Measurements from ENCODE around the gene DDX31.

The DDX31 gene

GRCh38 chr9:132596200-132596599, 73.6 kb downstream of the DDX31 start:
- DNase-seq (ENCODE audit: low read depth in 2 of 2) = no peak

GRCh38 chr9:132595319-132595718, 74.5 kb downstream of the DDX31 start:
- DNase-seq (ENCODE audit: low read depth in 2 of 2) = no peak

- DNase-seq (ENCODE audit: low read depth in 2 of 2) = no peak
Observed at GRCh38 chr9:132594412-132594811, 75.4 kb downstream of the DDX31 start.

- DNase-seq (ENCODE audit: low read depth in 2 of 2) = no peak
Observed at GRCh38 chr9:132592451-132592850, 77.3 kb downstream of the DDX31 start.

- no peak for DNase-seq (ENCODE audit: low read depth in 2 of 2)
Observed at GRCh38 chr9:132591751-132592314, 78.0 kb downstream of the DDX31 start.

- no peak for DNase-seq (ENCODE audit: low read depth in 2 of 2)
Observed at GRCh38 chr9:132591244-132591643, 78.5 kb downstream of the DDX31 start.

- DNase-seq (ENCODE audit: low read depth in 2 of 2) = no peak
Observed at GRCh38 chr9:132590318-132591182, 79.2 kb downstream of the DDX31 start.

GRCh38 chr9:132590037-132590317, 79.8 kb downstream of the DDX31 start:
- DNase-seq (ENCODE audit: low read depth in 2 of 2) = no peak

- DNase-seq (ENCODE audit: low read depth in 2 of 2) = no peak
Observed at GRCh38 chr9:132589148-132590036, 80.4 kb downstream of the DDX31 start.

GRCh38 chr9:132588501-132589147, 81.2 kb downstream of the DDX31 start:
- no peak for DNase-seq (ENCODE audit: low read depth in 2 of 2)

- DNase-seq (ENCODE audit: low read depth in 2 of 2) = no peak
Observed at GRCh38 chr9:132588098-132588497, 81.7 kb downstream of the DDX31 start.

GRCh38 chr9:132587592-132587955, 82.2 kb downstream of the DDX31 start:
- no peak for DNase-seq (ENCODE audit: low read depth in 2 of 2)

GRCh38 chr9:132586830-132587591, 82.8 kb downstream of the DDX31 start:
- DNase-seq (ENCODE audit: low read depth in 2 of 2) = no peak

- DNase-seq (ENCODE audit: low read depth in 2 of 2) = no peak
Observed at GRCh38 chr9:132585954-132586829, 83.6 kb downstream of the DDX31 start.

- DNase-seq (ENCODE audit: low read depth in 2 of 2) = no peak
Observed at GRCh38 chr9:132584601-132585560, 84.9 kb downstream of the DDX31 start.

- DNase-seq (ENCODE audit: low read depth in 2 of 2) = no peak
Observed at GRCh38 chr9:132583584-132584304, 86.0 kb downstream of the DDX31 start.

- DNase-seq (ENCODE audit: low read depth in 2 of 2) = no peak
Observed at GRCh38 chr9:132582786-132583583, 86.8 kb downstream of the DDX31 start.

Data from stimulated activated CD8-positive, alpha-beta memory T cell treated with anti-CD3 and anti-CD28 coated beads, Interleukin-7, amount 100 ng/mL, for 4 hours (primary cell).